ENCODE results near the gene RAMP1.
"Not testable (repeated sequence)": the region's sequence is repeated elsewhere in the genome, so short reads cannot be mapped to it uniquely, and the experiment has no call there.

RAMP1 gene

DNA sequence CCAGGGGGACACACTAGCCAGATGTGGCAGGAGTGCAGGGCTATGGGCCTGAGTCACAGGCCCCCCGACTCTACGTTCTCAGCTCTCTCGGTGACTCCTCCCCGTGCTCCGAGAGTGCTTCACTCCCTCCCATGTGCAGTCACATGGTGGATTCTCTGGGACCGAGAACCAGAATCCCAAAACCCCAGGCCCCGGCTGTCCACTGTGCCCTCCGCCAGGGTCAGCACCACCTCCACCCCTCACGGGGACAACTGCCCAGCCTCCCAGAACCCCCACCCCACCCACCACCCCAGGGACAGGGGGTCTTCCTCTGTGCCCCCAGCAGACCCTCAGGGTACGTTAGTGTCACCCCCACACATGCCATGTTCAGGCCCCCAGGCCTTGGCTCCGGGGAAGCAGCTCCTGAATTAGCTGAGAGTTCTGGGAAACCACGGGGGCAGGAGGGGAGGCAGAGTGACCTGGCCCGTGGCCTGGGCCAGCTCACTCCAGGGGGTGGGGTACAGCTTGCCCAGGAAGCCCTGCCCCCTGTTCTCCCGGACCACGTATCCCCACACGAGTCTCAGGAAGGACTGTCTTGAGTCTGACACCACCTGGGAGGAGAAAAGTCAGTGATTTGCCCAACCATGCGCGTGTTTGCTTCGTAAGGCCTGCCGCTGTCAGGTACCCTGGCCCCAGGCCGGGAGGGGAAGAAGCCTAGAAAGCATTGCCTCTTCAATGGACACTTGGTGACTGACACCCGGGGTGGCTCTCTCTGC lies 4.4 kb downstream of the RAMP1 start:
- DNase-seq (ENCODE audit: low read depth in 3 of 3): no peak

GRCh38 chr2:237864444-237864931 lies 5.1 kb downstream of the RAMP1 start:
- no peak for DNase-seq (ENCODE audit: low read depth in 3 of 3)

DNA sequence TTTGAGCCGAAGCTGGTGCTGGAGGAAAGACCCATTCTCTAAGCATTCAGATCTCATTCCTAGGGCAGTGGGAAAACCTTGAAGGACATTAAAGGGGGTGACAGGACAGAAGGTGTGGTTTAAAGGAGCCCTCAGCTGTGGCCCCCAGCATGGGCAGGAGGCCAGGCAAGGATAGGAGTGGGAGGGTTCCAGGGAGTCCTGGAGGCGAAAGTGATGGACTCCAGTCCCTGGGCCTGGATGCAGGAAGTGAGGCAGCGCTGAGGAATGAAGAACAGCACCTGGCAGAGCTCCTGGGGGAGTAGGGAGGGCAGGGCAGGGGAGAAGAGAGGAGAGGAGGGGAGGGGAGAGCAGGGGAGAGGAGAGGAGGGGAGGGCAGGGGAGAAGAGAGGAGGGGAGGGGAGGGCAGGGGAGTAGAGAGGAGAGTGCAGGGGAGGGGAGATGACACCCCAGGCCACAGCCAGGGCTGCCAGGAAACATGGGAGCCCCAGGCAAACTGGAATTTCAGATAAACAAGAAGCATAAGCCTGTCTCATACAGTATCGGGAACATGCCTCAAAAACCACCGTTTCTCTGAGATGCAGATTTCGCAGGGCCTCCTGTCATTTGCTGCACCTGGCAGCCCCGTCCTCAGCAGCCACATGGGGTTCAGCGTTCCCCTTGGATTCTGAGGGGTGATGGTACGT lies 5.7 kb downstream of the RAMP1 start:
- no peak for DNase-seq (ENCODE audit: low read depth in 3 of 3)

DNA sequence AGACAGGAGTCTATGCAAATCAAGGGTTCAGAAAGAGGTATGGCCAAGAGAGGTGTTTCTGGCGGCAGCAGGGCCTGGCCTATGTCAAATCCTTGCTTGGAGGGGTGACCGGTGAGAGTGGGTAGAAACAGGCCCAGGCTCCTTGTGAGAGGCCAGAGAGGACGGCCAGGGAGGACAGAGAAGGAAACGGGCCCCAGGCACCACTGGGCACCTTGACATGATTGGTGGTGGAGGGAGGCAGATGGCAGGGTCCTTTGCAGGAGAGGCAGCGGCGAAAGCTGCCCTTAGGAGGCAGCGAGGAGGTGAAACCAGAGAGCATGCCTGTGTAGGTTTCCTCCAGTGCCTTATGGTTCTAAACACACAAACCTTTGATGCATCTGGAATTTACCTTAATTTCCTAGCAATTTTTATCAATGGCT lies 6.2 kb downstream of the RAMP1 start:
- DNase-seq (ENCODE audit: low read depth in 3 of 3): no peak

- no peak for DNase-seq (ENCODE audit: low read depth in 3 of 3)
These were observed 6.7 kb downstream of the RAMP1 start for GRCh38 chr2:237866101-237866621.

- no peak for DNase-seq (ENCODE audit: low read depth in 3 of 3)
These were observed 8.0 kb downstream of the RAMP1 start for GRCh38 chr2:237867465-237867864.

DNA sequence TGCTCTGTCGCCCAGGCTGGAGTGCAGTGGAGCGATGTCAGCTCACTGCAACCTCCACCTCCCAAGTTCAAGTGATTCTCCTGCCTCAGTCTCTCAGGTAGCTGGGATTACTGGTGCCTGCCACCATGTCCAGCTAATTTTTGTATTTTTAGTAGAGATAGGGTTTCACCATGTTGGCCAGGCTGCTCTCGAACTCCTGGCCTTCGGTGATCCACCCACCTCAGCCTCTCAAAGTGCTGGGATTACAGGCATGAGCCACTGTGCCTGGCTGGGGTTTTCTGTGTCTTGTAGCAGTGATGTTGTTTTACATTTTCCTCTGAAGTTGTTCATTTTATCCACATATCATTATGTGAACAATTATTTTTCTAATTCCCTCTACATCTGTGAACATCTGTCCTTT lies 8.7 kb downstream of the RAMP1 start:
- DNase-seq (ENCODE audit: low read depth in 3 of 3): not testable (repeated sequence)

DNA sequence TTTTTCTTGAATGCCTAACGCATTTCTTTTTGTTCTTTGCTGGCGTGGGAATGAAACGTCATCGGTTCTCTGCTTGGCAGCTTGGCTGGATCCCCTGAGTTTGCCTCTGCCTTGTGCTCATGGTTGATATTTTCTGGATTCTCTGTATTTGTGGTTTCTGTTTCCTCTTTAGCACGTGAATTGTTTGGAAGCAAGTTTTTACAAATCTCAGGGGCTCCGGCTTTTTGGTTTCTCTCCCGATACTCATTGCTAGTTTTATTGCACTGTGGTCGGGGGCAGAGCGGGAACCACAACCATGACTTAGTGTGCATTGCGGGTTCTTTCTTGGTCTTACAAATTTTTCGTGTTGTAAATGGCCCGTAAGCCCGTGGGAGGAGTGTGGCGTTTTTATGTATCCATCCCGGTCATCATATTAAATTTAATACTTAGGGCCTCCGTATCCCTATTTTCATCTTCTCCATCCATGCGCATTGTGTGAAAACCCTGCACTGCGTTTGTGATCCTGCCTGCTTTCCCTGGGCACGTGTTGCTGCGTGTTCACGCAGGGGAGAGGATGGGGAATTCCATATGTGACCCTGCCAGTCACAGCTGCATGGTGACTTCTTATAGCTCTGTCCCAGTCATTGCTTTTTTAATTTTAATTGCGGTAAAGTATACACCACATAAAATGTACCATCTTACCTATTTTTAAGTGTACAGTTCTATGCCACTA lies 9.4 kb downstream of the RAMP1 start:
- no peak for DNase-seq (ENCODE audit: low read depth in 3 of 3)

DNA sequence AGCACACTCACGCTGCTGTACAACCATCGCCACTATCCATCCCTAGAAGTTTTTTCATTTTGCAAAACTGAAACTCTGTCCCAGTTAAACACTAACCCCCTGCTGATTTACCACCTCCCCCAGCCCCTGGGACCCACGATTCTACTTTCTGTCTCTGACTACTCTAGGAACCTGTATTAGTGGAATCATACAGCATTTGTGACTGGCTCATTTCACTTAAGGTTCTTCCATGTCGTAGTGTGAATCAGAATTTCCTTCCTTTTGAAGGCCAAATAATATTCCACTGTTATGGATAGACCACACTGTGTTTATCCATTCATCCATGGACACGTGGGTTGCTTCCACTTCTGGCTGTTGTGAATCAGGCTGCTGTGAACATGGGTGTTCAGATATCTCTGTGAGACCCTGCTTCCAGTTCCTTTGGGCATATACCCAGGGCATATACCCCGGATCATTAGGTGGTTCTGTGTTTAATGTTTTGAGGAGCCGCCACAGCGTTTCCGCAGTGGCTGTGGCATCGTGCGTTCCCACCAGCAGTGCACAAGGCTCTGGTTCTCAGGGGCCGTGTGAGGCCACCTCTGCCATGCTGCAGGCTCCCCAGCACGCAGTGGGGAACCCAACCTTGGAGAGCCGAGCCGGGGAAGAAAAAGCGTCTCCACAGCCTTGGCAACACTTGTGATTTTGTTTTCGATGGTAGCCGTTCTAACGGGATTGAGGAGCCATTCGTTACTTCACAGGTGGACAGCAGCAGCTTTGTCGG lies 10.1 kb downstream of the RAMP1 start:
- no peak for DNase-seq (ENCODE audit: low read depth in 3 of 3)

DNA sequence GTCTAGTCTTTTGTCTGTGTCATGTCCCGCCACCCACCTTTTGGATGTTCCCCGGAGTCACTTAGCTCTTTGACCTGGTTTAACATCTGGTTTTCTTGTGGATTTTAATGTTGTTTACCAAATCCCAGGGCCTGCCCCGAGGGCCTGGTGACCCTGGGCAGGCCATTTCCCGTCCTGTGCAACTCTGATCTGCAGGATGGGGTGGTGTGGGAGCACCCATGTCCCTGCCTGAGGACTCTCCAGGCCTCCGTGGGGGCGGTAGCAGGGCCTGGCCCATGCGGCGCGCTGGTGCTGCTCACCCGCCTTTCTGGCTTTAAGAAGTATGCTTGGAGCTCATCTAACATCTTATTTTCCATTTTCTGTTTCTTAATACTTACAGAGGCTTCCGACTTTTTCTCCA lies 10.7 kb downstream of the RAMP1 start:
- DNase-seq (ENCODE audit: low read depth in 3 of 3): no peak

DNA sequence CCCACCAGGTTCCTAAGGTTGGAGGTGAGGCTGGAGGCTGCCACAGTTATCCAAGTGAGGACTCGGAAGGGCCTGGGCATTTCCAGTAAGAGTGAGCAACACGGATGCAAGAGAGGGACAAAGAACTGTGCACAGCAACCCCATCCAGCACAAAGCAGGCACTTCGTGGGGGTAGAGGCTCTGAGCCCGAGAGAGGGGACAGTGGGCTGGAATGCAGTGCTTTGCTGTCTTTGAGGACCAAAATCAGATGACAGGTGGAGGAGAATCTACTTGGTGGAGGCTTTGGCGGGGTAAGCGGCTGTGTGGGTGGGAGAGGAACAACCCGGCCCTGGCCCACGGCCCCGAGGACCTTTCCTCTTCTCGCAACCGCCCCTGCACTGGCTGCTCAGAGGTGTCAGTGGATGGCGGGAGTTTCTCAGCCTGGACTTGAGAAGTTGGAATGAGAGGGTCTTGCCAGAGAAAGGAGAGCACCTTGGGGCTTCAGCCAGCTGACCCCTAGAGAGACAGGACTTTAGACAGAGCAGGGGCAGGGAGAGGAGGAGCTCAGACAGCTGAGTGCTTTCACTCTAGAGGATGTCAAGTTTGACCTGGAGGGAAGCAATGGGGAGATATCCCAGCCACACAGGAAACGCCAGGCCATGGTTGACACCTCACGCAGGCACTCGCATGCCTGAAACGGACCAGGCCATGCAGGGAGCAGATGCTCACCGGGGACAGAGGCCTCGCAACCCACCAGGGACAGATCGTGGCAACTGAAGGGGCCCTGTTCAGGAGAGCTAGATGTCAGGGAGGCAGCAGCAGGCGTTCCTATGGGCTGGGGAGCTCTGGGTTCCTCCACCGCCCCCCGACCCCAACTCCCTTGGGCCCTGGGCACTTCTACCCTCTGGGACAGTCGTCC lies 11.6 kb downstream of the RAMP1 start:
- no peak for DNase-seq (ENCODE audit: low read depth in 3 of 3)

DNA sequence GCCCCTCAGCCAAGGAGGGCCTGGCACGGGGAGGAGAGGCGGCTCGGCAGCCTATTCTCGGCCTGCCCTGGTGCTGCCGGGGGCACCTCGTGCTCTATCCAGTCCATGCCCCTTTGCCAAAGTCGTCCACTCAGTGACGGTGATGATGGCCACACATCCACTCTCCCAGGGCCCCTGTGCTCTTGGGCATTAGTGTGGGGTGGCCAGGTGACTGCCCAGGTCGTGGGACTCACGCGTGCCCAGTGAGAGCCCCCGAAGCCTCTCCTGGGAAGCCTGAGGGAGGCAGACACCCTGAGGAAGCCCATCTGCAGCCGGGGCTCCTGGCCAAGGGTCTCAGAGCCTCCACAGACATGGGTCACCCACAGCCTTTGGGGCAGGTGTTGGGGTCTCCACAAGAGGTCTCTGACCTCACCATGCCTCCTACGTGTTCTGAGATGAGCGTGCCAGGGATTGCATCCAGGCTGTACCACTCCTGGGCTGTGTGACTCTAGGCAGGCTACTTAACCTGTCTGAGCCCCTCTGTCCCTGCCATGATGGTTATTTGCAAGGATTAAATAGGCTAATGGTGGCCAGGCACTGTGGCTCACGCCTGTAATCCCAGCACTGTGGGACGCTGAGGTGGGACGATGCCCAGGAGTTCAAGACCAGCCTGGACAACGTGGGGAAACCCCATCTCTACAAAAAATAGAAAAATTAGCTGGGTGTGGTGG lies 12.9 kb downstream of the RAMP1 start:
- no peak for DNase-seq (ENCODE audit: low read depth in 3 of 3)

- no peak for DNase-seq (ENCODE audit: low read depth in 3 of 3)
These were observed 14.0 kb downstream of the RAMP1 start for GRCh38 chr2:237873421-237873831.

DNA sequence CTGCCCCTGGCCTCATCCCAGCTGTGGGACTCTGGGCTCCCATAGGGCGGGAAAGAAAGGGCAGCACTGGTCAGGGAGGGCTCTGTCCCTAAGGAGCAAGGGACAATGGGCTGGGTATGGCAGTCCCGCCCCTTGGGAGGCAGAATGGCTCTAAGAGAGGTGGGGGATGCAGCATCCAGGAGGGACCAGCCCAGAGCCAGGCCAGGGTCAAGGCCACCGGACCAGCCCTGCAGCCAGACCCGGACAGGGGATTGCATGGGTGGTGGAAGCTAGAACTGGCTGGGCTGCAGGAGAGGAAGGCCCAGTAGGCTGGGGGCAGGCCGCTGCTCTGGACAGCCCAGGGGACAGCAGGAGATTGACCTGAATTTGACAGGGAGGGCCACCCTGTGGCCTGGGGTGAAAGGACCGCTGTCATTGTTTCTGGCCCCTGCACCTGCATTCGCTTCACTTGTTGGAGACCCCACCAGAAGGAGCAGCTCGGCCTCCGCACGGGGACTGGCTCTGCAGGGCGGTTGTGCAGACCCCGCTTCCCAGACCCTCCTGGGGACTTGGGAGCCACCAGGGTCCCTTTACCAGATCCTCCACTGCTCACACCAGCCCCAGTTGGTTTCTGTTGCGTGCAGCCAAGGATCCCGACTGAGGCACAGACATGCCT lies 14.6 kb downstream of the RAMP1 start:
- DNase-seq (ENCODE audit: low read depth in 3 of 3): no peak

GRCh38 chr2:237874585-237875161 lies 15.2 kb downstream of the RAMP1 start:
- DNase-seq (ENCODE audit: low read depth in 3 of 3): no peak

GRCh38 chr2:237875256-237876060 lies 16.0 kb downstream of the RAMP1 start:
- no peak for DNase-seq (ENCODE audit: low read depth in 3 of 3)

DNA sequence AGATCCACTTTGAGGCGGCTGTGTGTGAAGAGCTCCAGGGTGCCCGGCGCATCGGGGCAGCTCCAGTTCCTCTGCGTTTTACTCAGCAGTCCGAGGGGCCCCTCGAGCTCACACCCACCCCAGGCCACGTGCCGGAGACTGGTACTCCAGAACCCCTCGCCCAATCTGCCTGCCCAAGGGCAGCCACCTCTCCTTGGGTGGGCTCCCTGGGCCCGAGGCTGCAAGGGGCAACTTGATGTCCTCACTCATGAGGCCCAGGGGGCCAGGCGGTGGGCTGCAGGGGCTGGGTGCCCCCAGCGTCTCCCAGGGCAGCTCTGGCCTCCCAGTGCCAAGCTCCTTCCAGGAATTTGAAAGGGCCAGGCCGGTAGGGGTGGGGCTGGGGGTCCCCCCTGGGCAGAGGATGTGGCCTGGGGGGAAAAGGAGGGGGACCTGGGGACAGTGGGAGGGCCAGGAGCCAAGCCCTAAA lies 16.7 kb downstream of the RAMP1 start:
- no peak for DNase-seq (ENCODE audit: low read depth in 3 of 3)

GRCh38 chr2:237876532-237876931 lies 17.1 kb downstream of the RAMP1 start:
- no peak for DNase-seq (ENCODE audit: low read depth in 3 of 3)

Measured in stimulated activated CD4-positive, alpha-beta T cell treated with anti-CD3 and anti-CD28 coated beads, TNF-alpha, amount 100 ng/mL, for 4 hours (primary cell).